Measurements from ENCODE around the gene SFXN2. TPM values are rescaled to one million over a fixed set of nuclear protein-coding genes. Genes with fewer than 3 reads are reported as not detected.

Gene SFXN2
- total RNA-seq, 2 experiments from 2014 or later: 38.1 to 45.1 TPM

DNA sequence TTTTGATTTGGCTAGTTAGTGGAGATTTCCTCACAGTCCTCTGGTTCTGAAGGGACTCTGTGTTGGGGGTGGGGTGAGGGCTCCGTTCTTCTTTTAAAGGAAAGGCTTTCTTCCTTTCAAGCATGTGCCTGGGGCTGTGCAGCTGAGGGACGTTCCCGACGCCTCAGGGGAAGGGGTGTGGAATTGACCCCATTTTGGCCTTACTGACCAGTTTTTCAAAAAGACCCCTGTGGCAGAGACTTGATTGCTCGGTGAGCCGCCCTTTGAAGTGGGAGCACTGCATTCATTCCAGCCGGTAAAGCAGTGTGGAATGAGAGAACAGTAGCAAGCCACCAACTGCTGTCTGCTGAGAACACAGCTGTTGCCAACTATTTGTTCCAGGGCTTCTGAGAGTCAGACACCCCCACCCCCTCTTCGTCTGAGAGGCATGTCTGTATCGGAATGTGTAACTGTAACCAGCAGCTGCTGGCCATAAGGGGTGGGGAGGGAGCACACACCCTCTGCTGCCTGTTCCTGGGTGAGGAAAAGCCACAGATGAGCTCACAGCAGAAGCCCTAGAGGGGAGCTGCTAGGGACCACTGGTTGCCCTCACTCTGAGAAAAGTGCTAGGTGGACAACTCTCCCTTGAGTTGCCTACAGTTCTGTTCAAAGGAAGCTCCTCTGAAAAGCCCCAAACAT lies 62.5 kb downstream of the SFXN2 start:
- Histone ChIP-seq H2AFZ (ENCODE audit: low read length) (no peak overlapping the region), H3K4me2 (ENCODE audit: low read length) (no peak overlapping the region), H3K27ac (ENCODE audit: low read depth, low read length, poor library complexity, severe bottlenecking) (no peak overlapping the region), H3K4me3 (ENCODE audit: low read depth, low read length, poor library complexity, severe bottlenecking) (no peak overlapping the region), H3K36me3 (ENCODE audit: insufficient read depth, low read length) (0 out of 2 replicates have a peak, but pooled peaks cover 6% of the 10 kb centered on the region), H4K20me1 (ENCODE audit: insufficient read depth, low read length) (no peaks in the 10 kb centered on the region), H3K4me1 (ENCODE audit: insufficient read depth, low read length, poor library complexity, severe bottlenecking) (no peaks in the 10 kb centered on the region), H3K79me2 (ENCODE audit: insufficient read depth, low read depth, low read length) (no peaks in the 10 kb centered on the region), H3K9me2 (ENCODE audit: insufficient read depth, low read length) (no peaks in the 10 kb centered on the region), H3K9me3 (ENCODE audit: low read length) (no peaks in the 10 kb centered on the region)
- intact Hi-C loops (cut with micrococcal nuclease; ENCODE audit: unreplicated experiment): no loop called here
- POLR2A ChIA-PET: no interaction called here
- CTCF ChIA-PET (ENCODE audit: unreplicated experiment): no interaction called here
- no TSS peak for BruUV-seq (replicated peaks)
- TF ChIP-seq, protein P1, sequence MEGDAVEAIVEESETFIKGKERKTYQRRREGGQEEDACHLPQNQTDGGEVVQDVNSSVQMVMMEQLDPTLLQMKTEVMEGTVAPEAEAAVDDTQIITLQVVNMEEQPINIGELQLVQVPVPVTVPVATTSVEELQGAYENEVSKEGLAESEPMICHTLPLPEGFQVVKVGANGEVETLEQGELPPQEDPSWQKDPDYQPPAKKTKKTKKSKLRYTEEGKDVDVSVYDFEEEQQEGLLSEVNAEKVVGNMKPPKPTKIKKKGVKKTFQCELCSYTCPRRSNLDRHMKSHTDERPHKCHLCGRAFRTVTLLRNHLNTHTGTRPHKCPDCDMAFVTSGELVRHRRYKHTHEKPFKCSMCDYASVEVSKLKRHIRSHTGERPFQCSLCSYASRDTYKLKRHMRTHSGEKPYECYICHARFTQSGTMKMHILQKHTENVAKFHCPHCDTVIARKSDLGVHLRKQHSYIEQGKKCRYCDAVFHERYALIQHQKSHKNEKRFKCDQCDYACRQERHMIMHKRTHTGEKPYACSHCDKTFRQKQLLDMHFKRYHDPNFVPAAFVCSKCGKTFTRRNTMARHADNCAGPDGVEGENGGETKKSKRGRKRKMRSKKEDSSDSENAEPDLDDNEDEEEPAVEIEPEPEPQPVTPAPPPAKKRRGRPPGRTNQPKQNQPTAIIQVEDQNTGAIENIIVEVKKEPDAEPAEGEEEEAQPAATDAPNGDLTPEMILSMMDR (conservative IDR thresholded peaks at IDR 0.05; ENCODE audit: low read length): no peak
- TF ChIP-seq EZH2phosphoT487 (IDR thresholded peaks at IDR 0.05; ENCODE audit: borderline replicate concordance, low read depth, low read length): no peak
- no peak for DNase-seq (ENCODE audit: low spot score)

DNA sequence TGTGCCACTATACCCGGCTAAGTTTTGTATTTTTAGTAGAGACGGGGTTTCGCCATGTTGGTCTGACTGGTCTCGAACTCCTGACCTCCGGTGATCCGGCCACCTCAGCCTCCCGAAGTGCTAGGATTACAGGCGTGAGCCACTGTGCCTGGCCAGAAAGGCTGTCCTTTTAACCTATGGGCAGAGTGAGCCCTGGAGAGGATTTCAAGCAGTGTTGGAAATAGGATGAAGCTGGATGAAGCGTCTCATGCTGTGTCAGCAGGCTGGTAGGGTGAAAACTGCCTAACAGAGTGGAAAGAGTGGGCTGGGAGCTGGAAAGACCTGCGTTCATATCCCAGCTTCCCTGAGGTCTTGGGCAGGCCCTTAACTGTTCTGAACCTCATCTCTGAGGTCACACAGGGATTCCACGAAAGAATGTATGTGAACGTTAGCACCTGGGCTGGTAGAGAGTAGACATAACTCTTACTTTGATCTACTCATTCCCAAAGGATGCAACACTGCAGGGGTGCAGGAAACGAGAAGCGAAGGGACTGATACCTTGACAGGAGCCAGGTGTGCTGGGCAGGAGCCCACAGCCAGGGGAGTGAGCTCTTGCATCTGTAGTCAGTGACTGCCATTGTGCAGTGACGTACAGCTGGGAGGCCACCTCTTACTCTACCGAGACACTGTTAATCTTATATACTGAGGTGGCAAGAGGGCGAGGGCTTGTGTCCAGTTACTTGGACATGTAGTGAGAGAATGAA lies 63.4 kb downstream of the SFXN2 start:
- CTCF ChIA-PET (ENCODE audit: unreplicated experiment): interaction anchor here (0.6 kb wide), 1 partner anchor 187 kb away, joined by 4 read pairs; no protein-coding TSS in a partner anchor
- H3K4me1 ChIP-seq (ENCODE audit: insufficient read depth, low read length, poor library complexity, severe bottlenecking): no peaks in the 10 kb centered on the region

More for the DNA sequence above, 63.4 kb downstream of the SFXN2 start:
- intact Hi-C loops (cut with micrococcal nuclease; ENCODE audit: unreplicated experiment): no loop called here
- no peaks in the 10 kb centered on the region for H3K79me2 ChIP-seq (ENCODE audit: insufficient read depth, low read depth, low read length)
- POLR2A ChIA-PET: interaction anchor here (0.6 kb wide), 1 partner anchor 12 kb away, joined by 3 read pairs; no protein-coding TSS in a partner anchor
- H3K9me3 ChIP-seq (ENCODE audit: low read length): no peaks in the 10 kb centered on the region
- H3K27ac ChIP-seq (ENCODE audit: low read depth, low read length, poor library complexity, severe bottlenecking): no peak overlapping the region
- DNase-seq (ENCODE audit: low spot score): no peak
- no peak overlapping the region for H3K4me3 ChIP-seq (ENCODE audit: low read depth, low read length, poor library complexity, severe bottlenecking)
- H3K36me3 ChIP-seq (ENCODE audit: insufficient read depth, low read length): 0 out of 2 replicates have a peak, but pooled peaks cover 6% of the 10 kb centered on the region
- H4K20me1 ChIP-seq (ENCODE audit: insufficient read depth, low read length): no peaks in the 10 kb centered on the region
- H2AFZ ChIP-seq (ENCODE audit: low read length): no peak overlapping the region
- no peak overlapping the region for H3K4me2 ChIP-seq (ENCODE audit: low read length)
- BruUV-seq (replicated peaks): no TSS peak
- TF ChIP-seq EZH2phosphoT487 (IDR thresholded peaks at IDR 0.05; ENCODE audit: borderline replicate concordance, low read depth, low read length): no peak
- TF ChIP-seq, protein P1 (conservative IDR thresholded peaks at IDR 0.05; ENCODE audit: low read length): no peak
- H3K9me2 ChIP-seq (ENCODE audit: insufficient read depth, low read length): no peaks in the 10 kb centered on the region
